ENCODE measurements around the gene PAX8.
"Not testable (repeated sequence)": the region's sequence is repeated elsewhere in the genome, so short reads cannot be mapped to it uniquely, and the experiment has no call there.

DNA sequence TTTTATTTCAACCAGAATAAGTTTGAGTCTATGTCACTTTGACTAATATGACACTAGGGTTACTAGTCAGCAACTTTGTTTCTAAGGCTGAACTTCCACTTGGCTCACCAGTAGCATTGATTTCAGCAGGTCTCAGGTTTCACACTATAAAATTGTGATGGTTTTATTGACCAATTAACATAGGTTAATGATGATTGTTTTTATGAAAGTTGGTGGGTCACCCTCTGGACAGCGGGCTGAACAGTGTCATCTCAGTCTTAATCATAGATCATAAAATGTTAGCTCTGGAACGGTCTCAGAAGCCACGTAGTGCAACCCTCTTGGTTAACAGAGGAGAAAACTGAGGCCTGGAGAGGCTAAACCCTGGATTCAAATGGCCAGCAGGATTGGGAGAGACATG, 40.2 kb upstream of the PAX8 start:
- TF ChIP-seq ZNF8 (CRISPR knock-in tag; IDR thresholded peaks at IDR 0.05); ARNTL (CRISPR knock-in tag; IDR thresholded peaks at IDR 0.05; ENCODE audit: borderline replicate concordance, low read depth); BACH2 (CRISPR knock-in tag; IDR thresholded peaks at IDR 0.05; ENCODE audit: borderline replicate concordance); SNAI2 (CRISPR knock-in tag; IDR thresholded peaks at IDR 0.05); ZFP3 (CRISPR knock-in tag; IDR thresholded peaks at IDR 0.05); TSHZ2 (CRISPR knock-in tag; IDR thresholded peaks at IDR 0.05); TOX (CRISPR knock-in tag; IDR thresholded peaks at IDR 0.05; ENCODE audit: borderline replicate concordance); RARB (CRISPR knock-in tag; IDR thresholded peaks at IDR 0.05); PATZ1 (CRISPR knock-in tag; IDR thresholded peaks at IDR 0.05; ENCODE audit: borderline replicate concordance): not testable (repeated sequence)
- TF ChIP-seq, protein P1, sequence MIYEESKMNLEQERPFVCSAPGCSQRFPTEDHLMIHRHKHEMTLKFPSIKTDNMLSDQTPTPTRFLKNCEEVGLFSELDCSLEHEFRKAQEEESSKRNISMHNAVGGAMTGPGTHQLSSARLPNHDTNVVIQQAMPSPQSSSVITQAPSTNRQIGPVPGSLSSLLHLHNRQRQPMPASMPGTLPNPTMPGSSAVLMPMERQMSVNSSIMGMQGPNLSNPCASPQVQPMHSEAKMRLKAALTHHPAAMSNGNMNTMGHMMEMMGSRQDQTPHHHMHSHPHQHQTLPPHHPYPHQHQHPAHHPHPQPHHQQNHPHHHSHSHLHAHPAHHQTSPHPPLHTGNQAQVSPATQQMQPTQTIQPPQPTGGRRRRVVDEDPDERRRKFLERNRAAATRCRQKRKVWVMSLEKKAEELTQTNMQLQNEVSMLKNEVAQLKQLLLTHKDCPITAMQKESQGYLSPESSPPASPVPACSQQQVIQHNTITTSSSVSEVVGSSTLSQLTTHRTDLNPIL (CRISPR knock-in tag; IDR thresholded peaks at IDR 0.05; ENCODE audit: low read depth): not testable (repeated sequence)
